ENCODE measurements around the gene WDFY2. TPM values are rescaled to one million over a fixed set of nuclear protein-coding genes. Genes with fewer than 3 reads are reported as not detected.
A peak's percentile ranks its signal among the peaks of the same experiment; 100 is the strongest.

The WDFY2 gene
- total RNA-seq, 1 experiment from 2014 or later = 14.1 TPM

DNA sequence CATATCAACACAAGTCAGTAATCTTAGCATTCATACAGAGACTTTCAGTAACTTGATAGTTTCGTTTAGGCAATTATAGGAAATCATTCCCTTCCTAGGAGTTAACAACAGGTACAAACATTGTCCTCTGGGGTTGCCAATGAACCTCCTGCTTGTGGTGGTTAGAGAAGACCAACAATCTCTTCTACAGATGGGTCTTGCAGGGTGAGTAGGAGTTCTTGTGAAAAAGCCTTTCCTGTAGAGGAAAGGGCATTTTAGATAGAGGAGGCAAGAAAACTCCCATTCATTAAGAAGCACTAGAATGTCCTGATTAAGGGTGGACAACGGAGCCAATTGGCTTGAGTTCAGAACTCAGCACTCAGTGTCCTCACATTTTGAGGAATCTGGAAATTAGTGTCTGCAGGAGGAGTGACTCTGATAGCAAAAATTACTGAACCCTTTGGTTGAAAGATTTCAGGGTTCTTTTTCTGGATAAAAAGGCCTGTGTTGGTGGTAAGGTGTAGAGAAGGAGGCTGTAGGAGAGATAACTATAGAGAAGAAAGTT is 4.2 kb downstream of the WDFY2 start:
- POLR2A ChIA-PET (ENCODE audit: unreplicated experiment) = no interaction called here
- Histone ChIP-seq H3K4me3 (no peak overlapping the region), H3F3A (ENCODE audit: insufficient read depth, low read depth) (peaks cover 32% of the 10 kb centered on the region), H3K79me2 (ENCODE audit: low read depth) (peaks cover 75% of the 10 kb centered on the region), H3K9me3 (ENCODE audit: insufficient read depth, low read depth) (no peaks in the 10 kb centered on the region; the same call in 1 of the 2 replicates), H3K4me2 (no peak overlapping the region), H4K20me1 (ENCODE audit: insufficient read depth) (no peaks in the 10 kb centered on the region), H3K9me2 (ENCODE audit: insufficient read depth) (no peaks in the 10 kb centered on the region; the same call in 1 of the 2 replicates), H3K27ac (no peak overlapping the region), H3K36me3 (ENCODE audit: low read depth) (no peaks in the 10 kb centered on the region), H3K27me3 (ENCODE audit: insufficient read depth, low read depth) (no peaks in the 10 kb centered on the region), H2AFZ (no peak overlapping the region), H3K4me1 (replicated peaks; ENCODE audit: insufficient read depth) (peaks cover 60% of the 10 kb centered on the region)
- no TSS peak for BruUV-seq (replicated peaks)
- intact Hi-C loops (cut with micrococcal nuclease; ENCODE audit: unreplicated experiment) = no loop called here
- CTCF ChIA-PET = no interaction called here
- no peak for DNase-seq
- TF ChIP-seq EZH2 (IDR thresholded peaks at IDR 0.05; ENCODE audit: low read depth) = no peak
- TF ChIP-seq, protein P1, sequence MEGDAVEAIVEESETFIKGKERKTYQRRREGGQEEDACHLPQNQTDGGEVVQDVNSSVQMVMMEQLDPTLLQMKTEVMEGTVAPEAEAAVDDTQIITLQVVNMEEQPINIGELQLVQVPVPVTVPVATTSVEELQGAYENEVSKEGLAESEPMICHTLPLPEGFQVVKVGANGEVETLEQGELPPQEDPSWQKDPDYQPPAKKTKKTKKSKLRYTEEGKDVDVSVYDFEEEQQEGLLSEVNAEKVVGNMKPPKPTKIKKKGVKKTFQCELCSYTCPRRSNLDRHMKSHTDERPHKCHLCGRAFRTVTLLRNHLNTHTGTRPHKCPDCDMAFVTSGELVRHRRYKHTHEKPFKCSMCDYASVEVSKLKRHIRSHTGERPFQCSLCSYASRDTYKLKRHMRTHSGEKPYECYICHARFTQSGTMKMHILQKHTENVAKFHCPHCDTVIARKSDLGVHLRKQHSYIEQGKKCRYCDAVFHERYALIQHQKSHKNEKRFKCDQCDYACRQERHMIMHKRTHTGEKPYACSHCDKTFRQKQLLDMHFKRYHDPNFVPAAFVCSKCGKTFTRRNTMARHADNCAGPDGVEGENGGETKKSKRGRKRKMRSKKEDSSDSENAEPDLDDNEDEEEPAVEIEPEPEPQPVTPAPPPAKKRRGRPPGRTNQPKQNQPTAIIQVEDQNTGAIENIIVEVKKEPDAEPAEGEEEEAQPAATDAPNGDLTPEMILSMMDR (conservative IDR thresholded peaks at IDR 0.05) = no peak

DNA sequence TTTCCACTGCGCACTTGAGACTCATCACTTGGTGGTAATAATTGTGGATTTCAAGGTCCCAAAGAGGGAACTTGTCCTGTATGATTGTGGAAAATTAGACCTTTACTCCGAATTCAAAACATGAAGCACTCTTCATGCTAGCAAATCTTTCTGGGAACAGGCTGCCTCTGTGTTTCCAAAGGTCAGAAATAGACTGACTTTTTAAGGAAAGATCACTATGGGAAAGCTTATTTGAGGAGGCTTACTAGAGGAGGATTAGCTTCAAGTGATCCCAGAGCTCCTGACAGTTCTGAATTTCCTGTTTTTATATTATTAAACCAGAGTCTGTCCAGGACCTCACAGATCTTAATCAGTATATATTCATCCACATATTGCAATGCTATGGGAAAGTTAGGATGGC is 5.5 kb downstream of the WDFY2 start:
- Histone ChIP-seq H3F3A (ENCODE audit: insufficient read depth, low read depth) (peaks cover 27% of the 10 kb centered on the region), H3K79me2 (ENCODE audit: low read depth) (peaks cover 86% of the 10 kb centered on the region), H3K4me2 (peak overlapping the region; percentile 77), H3K4me1 (replicated peaks; ENCODE audit: insufficient read depth) (peaks cover 59% of the 10 kb centered on the region), H3K4me3 (no peak overlapping the region), H4K20me1 (ENCODE audit: insufficient read depth) (no peaks in the 10 kb centered on the region), H3K27me3 (ENCODE audit: insufficient read depth, low read depth) (no peaks in the 10 kb centered on the region), H3K9me2 (ENCODE audit: insufficient read depth) (no peaks in the 10 kb centered on the region; the same call in 1 of the 2 replicates), H2AFZ (no peak overlapping the region), H3K36me3 (ENCODE audit: low read depth) (no peaks in the 10 kb centered on the region), H3K27ac (peak overlapping the region; percentile 64), H3K9me3 (ENCODE audit: insufficient read depth, low read depth) (no peaks in the 10 kb centered on the region; the same call in 1 of the 2 replicates)
- BruUV-seq (replicated peaks) = no TSS peak
- ChIA-PET POLR2A (ENCODE audit: unreplicated experiment) (no interaction called here), CTCF (no interaction called here)
- no peak for DNase-seq
- no peak for TF ChIP-seq EZH2 (IDR thresholded peaks at IDR 0.05; ENCODE audit: low read depth)
- TF ChIP-seq, protein P1 (conservative IDR thresholded peaks at IDR 0.05) = no peak
- intact Hi-C loops (cut with micrococcal nuclease; ENCODE audit: unreplicated experiment) = no loop called here

DNA sequence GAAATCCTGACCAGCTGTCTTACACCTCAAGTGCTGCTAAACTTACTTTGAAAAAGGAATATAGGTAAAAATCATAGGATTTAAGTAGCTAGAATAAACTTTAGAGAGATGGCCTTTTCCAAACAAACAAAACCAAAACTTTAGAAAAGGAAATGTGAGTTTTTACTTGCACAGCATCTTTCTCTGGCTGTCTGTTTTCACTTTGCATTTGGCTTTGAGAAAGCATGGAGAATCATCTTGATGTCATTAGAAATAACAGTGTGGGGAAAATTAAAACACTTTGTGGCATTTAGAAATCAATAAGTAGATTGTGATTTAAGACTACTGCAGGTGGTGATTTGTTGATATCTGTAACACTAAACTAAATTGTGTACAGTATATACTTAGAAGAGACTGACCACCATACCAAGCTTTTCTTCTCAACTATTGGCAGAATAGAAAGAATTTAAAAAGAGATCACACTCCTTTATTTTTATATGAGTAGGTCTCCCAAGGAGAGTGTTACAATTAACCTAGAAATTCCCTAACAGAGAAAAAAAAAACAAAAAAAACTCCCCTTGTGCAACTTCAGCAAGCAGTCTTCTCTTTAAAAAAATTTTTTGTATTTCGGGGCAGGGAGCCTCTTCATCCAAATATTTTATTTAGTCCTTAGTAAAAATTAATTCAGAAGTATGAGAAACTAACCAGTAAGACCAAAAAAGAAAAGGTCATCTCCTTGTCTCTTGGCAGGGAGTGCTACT is 6.1 kb downstream of the WDFY2 start:
- peaks cover 85% of the 10 kb centered on the region for H3K79me2 ChIP-seq (ENCODE audit: low read depth)
- peaks cover 26% of the 10 kb centered on the region for H3F3A ChIP-seq (ENCODE audit: insufficient read depth, low read depth)
- TF ChIP-seq EZH2 (IDR thresholded peaks at IDR 0.05; ENCODE audit: low read depth) = no peak
- TF ChIP-seq, protein P1 (conservative IDR thresholded peaks at IDR 0.05) = no peak
- peak overlapping the region; percentile 64 for H3K27ac ChIP-seq
- no peaks in the 10 kb centered on the region; the same call in 1 of the 2 replicates for H3K9me2 ChIP-seq (ENCODE audit: insufficient read depth)
- peak overlapping the region; percentile 41; the same call in 1 of the 2 replicates for H3K4me3 ChIP-seq
- H3K4me1 ChIP-seq (replicated peaks; ENCODE audit: insufficient read depth) = peaks cover 58% of the 10 kb centered on the region
- H4K20me1 ChIP-seq (ENCODE audit: insufficient read depth) = no peaks in the 10 kb centered on the region
- H3K27me3 ChIP-seq (ENCODE audit: insufficient read depth, low read depth) = no peaks in the 10 kb centered on the region
- ChIA-PET POLR2A (ENCODE audit: unreplicated experiment) (interaction anchor here (0.5 to 0.6 kb wide), 3 partner anchors 137 to 203 kb away, joined by 4 to 6 read pairs (median 6); no protein-coding TSS in a partner anchor), CTCF (interaction anchor here (0.7 kb wide), 1 partner anchor 573 kb away, joined by 7 read pairs; no protein-coding TSS in a partner anchor)
- no TSS peak for BruUV-seq (replicated peaks)
- peak overlapping the region; percentile 77 for H3K4me2 ChIP-seq
- no peaks in the 10 kb centered on the region for H3K36me3 ChIP-seq (ENCODE audit: low read depth)
- intact Hi-C loops (cut with micrococcal nuclease; ENCODE audit: unreplicated experiment) = no loop called here
- peak overlapping the region; percentile 56 for H2AFZ ChIP-seq
- no peak for DNase-seq
- H3K9me3 ChIP-seq (ENCODE audit: insufficient read depth, low read depth) = no peaks in the 10 kb centered on the region; the same call in 1 of the 2 replicates

All from PC-9 (cell line).